HepG2 (cell line): ENCODE results near the gene PERP. TPM values are rescaled to one million over a fixed set of nuclear protein-coding genes. Genes with fewer than 3 reads are reported as not detected.

ENCODE experiments used
- ATM ChIP-seq: fragments of 450-650 bp; IDR thresholded peaks from 2 replicates; pipeline ENCODE4 v1.7.1; 2017; ENCODE audit warnings: mild to moderate bottlenecking, borderline replicate concordance
- CHD4 ChIP-seq: fragments of 200-600 bp; sonication (generic); IDR thresholded peaks from 2 replicates; pipeline ENCODE4 v1.7.0; 2017; ENCODE audit warnings: mild to moderate bottlenecking, low read length, borderline replicate concordance
- GTF3A ChIP-seq: sonication (generic); formaldehyde crosslinking; conservative IDR thresholded peaks from 2 replicates; pipeline ENCODE4 v1.4.0; 2020; ENCODE audit warnings: mild to moderate bottlenecking, missing genetic modification reagents
- MIXL1 ChIP-seq: IDR thresholded peaks from 2 replicates; pipeline ENCODE4 v1.6.1; 2016
- MYNN ChIP-seq: sonication (generic); formaldehyde crosslinking; IDR thresholded peaks from 2 replicates; pipeline ENCODE4 v1.4.0; 2020; ENCODE audit warnings: mild to moderate bottlenecking, low read depth, missing genetic modification reagents
- NKX3-1 ChIP-seq: sonication (generic); formaldehyde crosslinking; IDR thresholded peaks from 2 replicates; pipeline ENCODE4 v1.5.0; 2020; ENCODE audit warnings: missing genetic modification reagents
- PATZ1 ChIP-seq: sonication (generic); formaldehyde crosslinking; IDR thresholded peaks from 2 replicates; pipeline ENCODE4 v1.4.0; 2020; ENCODE audit warnings: missing genetic modification reagents
- PAXIP1 ChIP-seq: sonication (generic); formaldehyde crosslinking; conservative IDR thresholded peaks from 2 replicates; pipeline ENCODE4 v1.4.0; 2020; ENCODE audit warnings: mild to moderate bottlenecking, missing genetic modification reagents, moderate library complexity
- SKI ChIP-seq: fragments of 450-650 bp; IDR thresholded peaks from one replicate; pipeline ENCODE4 v1.6.1; 2018; ENCODE audit warnings: mild to moderate bottlenecking; ENCODE audit not compliant: partially characterized antibody
- ZBTB21 ChIP-seq: sonication (generic); formaldehyde crosslinking; IDR thresholded peaks from 2 replicates; pipeline ENCODE4 v1.4.0; 2020; ENCODE audit warnings: missing genetic modification reagents
- ZEB1 ChIP-seq: IDR thresholded peaks from 2 replicates; pipeline ENCODE4 v1.6.1; 2012; ENCODE audit warnings: mild to moderate bottlenecking, low read depth, inconsistent platforms; ENCODE audit not compliant: insufficient replicate concordance
- ZNF253 ChIP-seq: sonication (generic); formaldehyde crosslinking; IDR thresholded peaks from 2 replicates; pipeline ENCODE4 v1.8.0; 2022; ENCODE audit warnings: mild to moderate bottlenecking, missing genetic modification reagents, borderline replicate concordance
- ZNF431 ChIP-seq: sonication (generic); formaldehyde crosslinking; IDR thresholded peaks from 2 replicates; pipeline ENCODE4 v1.9.0; 2022; ENCODE audit warnings: missing genetic modification reagents, low read depth, mild to moderate bottlenecking, borderline replicate concordance
- ZNF687 ChIP-seq: sonication (generic); formaldehyde crosslinking; IDR thresholded peaks from 2 replicates; pipeline ENCODE4 v1.5.1; 2020; ENCODE audit warnings: mild to moderate bottlenecking, missing genetic modification reagents, moderate library complexity
- ZSCAN22 ChIP-seq: sonication (generic); formaldehyde crosslinking; IDR thresholded peaks from 2 replicates; pipeline ENCODE4 v1.4.0; 2020; ENCODE audit warnings: mild to moderate bottlenecking, missing genetic modification reagents
- polyA plus RNA-seq, 8 experiments: library from polyadenylated mRNA; depleted of rRNA in 3 of 8; stranded (reverse) in 7 of 8; unstranded in 1 of 8; fragments of >200 nt; fragmentation: Illumina TruSeq in 4 of 8; extraction: Trizol in 4 of 8; gene quantifications; 2 replicates each; pipeline versions ENCODE4 v1.2.1 to v1.2.3, GENCODE V29; 2011 to 2016; ENCODE audit warnings: low read depth in 4 of 8, missing spikeins in 1 of 8, mixed read lengths in 1 of 8; ENCODE audit not compliant: insufficient read depth in 1 of 8
- total RNA-seq, 5 experiments: library from RNA; depleted of rRNA; stranded (reverse); fragments of >200 nt; fragmentation: Illumina TruSeq; extraction: Trizol; gene quantifications; 2 replicates each; pipeline ENCODE4 v1.2.3, GENCODE V29; 2016; ENCODE audit warnings: low read depth in 1 of 5
- TF ChIP-seq, protein P1 (sequence below): sonication (generic); formaldehyde crosslinking; IDR thresholded peaks from 2 replicates; pipeline ENCODE4 v1.4.0; 2020; ENCODE audit warnings: mild to moderate bottlenecking, missing genetic modification reagents

Gene PERP
- total and polyA plus RNA-seq, 2 of the 13 experiments (the other 11 are each of a cell fraction or from before 2014, with no cell fraction given) = 26.0 to 53.0 TPM

DNA sequence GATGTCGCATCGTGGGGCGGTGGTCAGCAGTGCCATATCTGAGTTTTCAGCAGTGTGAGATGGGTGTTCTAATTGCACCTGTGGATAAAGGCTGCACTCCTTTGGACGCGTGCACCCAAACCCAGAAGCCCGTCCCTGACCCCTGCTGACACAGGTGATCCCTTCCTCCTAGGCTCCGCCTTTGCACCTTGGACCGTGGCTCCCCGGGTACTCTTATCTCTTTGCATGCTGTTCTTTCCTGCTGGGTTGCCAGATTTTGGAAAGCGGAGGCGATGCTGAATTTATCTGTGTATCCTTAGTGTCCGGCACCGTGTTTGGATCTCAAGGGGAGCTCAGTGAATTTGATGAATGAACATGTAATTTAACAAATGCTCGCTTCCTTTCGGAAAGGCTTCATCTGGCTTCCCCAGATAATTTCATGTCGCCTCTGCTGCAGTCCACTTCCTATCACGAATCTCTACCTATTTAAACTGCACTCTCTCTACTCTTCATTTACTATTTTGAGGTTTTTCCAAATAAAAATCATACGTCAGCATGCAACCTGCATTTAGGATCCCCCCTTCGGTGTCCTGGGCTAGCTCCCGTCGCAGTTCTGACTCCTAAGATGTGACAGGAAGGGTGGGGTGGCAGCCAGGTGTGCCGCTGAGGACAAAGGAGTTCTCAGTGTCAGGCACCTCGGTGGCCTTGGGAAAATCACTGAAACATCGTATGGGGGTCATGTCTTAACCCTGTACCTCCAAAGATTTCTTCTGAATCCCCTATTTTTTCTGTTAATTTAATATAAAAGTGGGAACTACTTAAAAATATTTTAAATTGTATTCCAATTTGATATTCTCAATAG lies 753 bp upstream of the PERP start (continued):
- TF ChIP-seq PATZ1 (CRISPR knock-in tag) = no peak
- TF ChIP-seq NKX3-1 (CRISPR knock-in tag) = no peak
- TF ChIP-seq GTF3A = 0 out of 2 replicates have a peak, but pooled peaks have one; percentile 14
- TF ChIP-seq ZNF431 (CRISPR knock-in tag) = 0 out of 2 replicates have a peak, but pooled peaks have one; percentile 11
- TF ChIP-seq, protein P1, sequence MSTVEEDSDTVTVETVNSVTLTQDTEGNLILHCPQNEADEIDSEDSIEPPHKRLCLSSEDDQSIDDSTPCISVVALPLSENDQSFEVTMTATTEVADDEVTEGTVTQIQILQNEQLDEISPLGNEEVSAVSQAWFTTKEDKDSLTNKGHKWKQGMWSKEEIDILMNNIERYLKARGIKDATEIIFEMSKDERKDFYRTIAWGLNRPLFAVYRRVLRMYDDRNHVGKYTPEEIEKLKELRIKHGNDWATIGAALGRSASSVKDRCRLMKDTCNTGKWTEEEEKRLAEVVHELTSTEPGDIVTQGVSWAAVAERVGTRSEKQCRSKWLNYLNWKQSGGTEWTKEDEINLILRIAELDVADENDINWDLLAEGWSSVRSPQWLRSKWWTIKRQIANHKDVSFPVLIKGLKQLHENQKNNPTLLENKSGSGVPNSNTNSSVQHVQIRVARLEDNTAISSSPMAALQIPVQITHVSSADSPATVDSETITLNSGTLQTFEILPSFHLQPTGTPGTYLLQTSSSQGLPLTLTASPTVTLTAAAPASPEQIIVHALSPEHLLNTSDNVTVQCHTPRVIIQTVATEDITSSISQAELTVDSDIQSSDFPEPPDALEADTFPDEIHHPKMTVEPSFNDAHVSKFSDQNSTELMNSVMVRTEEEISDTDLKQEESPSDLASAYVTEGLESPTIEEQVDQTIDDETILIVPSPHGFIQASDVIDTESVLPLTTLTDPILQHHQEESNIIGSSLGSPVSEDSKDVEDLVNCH (CRISPR knock-in tag) = no peak
- TF ChIP-seq ZNF687 (CRISPR knock-in tag) = no peak; the same call in 1 of the 2 replicates
- TF ChIP-seq MYNN = no peak
- TF ChIP-seq PAXIP1 (CRISPR knock-in tag) = peak; percentile 79; the same call in 1 of the 2 replicates
- TF ChIP-seq ATM = no peak
- peak; percentile 91 for TF ChIP-seq ZEB1
- no peak for TF ChIP-seq MIXL1 (CRISPR knock-in tag)
- peak; percentile 8; the same call in 1 of the 2 replicates for TF ChIP-seq CHD4
- TF ChIP-seq SKI = no peak
- TF ChIP-seq ZSCAN22 = no peak
- TF ChIP-seq ZNF253 (CRISPR knock-in tag) = 0 out of 2 replicates have a peak, but pooled peaks have one; percentile 54
- TF ChIP-seq ZBTB21 (CRISPR knock-in tag) = no peak
